SK-N-SH (cell line): ENCODE measurements around the gene MORC2. TPM values are rescaled to one million over a fixed set of nuclear protein-coding genes. Genes with fewer than 3 reads are reported as not detected.

Experiments used
- CTCF ChIA-PET: fragments of 300-600, 350-600 bp; formaldehyde crosslinking; extraction: SDS; loops from one replicate; lab custom pipeline; 2021; lab: Yijun Ruan, JAX
- POLR2A ChIA-PET: fragments of 350-600 bp; sonication (Branson Sonifier 250); formaldehyde crosslinking; extraction: SDS; loops from one replicate; lab custom pipeline; 2020; ENCODE audit warnings: antibody characterized with exemption, inconsistent platforms; lab: Yijun Ruan, JAX
- DNase-seq: peaks from one replicate; pipeline ENCODE4 v3.0.0; 2012
- H2AFZ ChIP-seq: fragments of 200-600 bp; sonication (generic); 2 replicates; pipeline ENCODE4 v1.8.1; 2016; ENCODE audit warnings: antibody characterized with exemption, mild to moderate bottlenecking, low read depth
- H3F3A ChIP-seq: fragments of 200-600 bp; sonication (generic); replicated peaks from 2 replicates; pipeline ENCODE3; 2016; ENCODE audit warnings: antibody characterized with exemption, mild to moderate bottlenecking; ENCODE audit not compliant: insufficient read depth
- H3K27ac ChIP-seq, 2 experiments: fragments of 200-500 bp in 1 of 2; fragments of 200-600 bp in 1 of 2; sonication (Bioruptor generic) in 1 of 2; sonication (generic), shearing (Covaris generic) in 1 of 2; 2 replicates each; pipeline versions ENCODE4 v1.5.1 to v1.6.1; 2014 to 2016; ENCODE audit warnings: low read depth in 2 of 2, inconsistent platforms in 1 of 2, low read length in 1 of 2, mild to moderate bottlenecking in 1 of 2, mixed read lengths in 1 of 2
- H3K27me3 ChIP-seq: fragments of 200-600 bp; sonication (generic), shearing (Covaris generic); 2 replicates; pipeline ENCODE4 v1.6.1; 2016; ENCODE audit warnings: mixed run types; ENCODE audit not compliant: insufficient read depth
- H3K36me3 ChIP-seq, 2 experiments: fragments of 200-500 bp in 1 of 2; fragments of 200-600 bp in 1 of 2; sonication (Bioruptor generic) in 1 of 2; sonication (generic) in 1 of 2; replicated peaks in 1 of 2; 2 replicates each; pipeline versions ENCODE3 to v1.5.1; 2014 to 2016; ENCODE audit warnings: low read length in 1 of 2, mild to moderate bottlenecking in 1 of 2; ENCODE audit not compliant: insufficient read depth in 2 of 2, control insufficient read depth in 1 of 2
- H3K4me1 ChIP-seq, 2 experiments: fragments of 200-500 bp in 1 of 2; fragments of 200-600 bp in 1 of 2; sonication (Bioruptor generic) in 1 of 2; sonication (generic), shearing (Covaris generic) in 1 of 2; 2 replicates each; pipeline versions ENCODE4 v1.5.1 to v1.6.1; 2014 to 2016; ENCODE audit warnings: low read depth in 1 of 2, low read length in 1 of 2, mixed run types in 1 of 2; ENCODE audit not compliant: insufficient read depth in 2 of 2, control insufficient read depth in 1 of 2
- H3K4me2 ChIP-seq: fragments of 200-600 bp; sonication (generic), shearing (Covaris generic); 2 replicates; pipeline ENCODE4 v1.6.1; 2017; ENCODE audit warnings: mixed run types
- H3K4me3 ChIP-seq, 2 experiments: fragments of 200-500 bp in 1 of 2; fragments of 200-600 bp in 1 of 2; sonication (Bioruptor generic) in 1 of 2; sonication (generic), shearing (Covaris generic) in 1 of 2; 2 replicates each; pipeline versions ENCODE4 v1.5.1 to v1.8.1; 2014 to 2016; ENCODE audit warnings: low read depth in 2 of 2, inconsistent platforms in 1 of 2, low read length in 1 of 2, mild to moderate bottlenecking in 1 of 2, mixed read lengths in 1 of 2, moderate library complexity in 1 of 2
- H3K79me2 ChIP-seq: fragments of 200-600 bp; sonication (generic); 2 replicates; pipeline ENCODE4 v1.8.1; 2017; ENCODE audit warnings: mild to moderate bottlenecking; ENCODE audit not compliant: insufficient read depth
- H3K9ac ChIP-seq: fragments of 200-600 bp; sonication (generic); 2 replicates; pipeline ENCODE4 v1.6.1; 2017; ENCODE audit warnings: mixed run types
- H3K9me2 ChIP-seq: fragments of 200-600 bp; sonication (generic); 2 replicates; pipeline ENCODE4 v1.6.1; 2017; ENCODE audit warnings: mixed run types
- H3K9me3 ChIP-seq: fragments of 200-600 bp; sonication (generic); 2 replicates; pipeline ENCODE4 v1.6.1; 2017; ENCODE audit warnings: mixed run types, mild to moderate bottlenecking, moderate library complexity
- H4K20me1 ChIP-seq: fragments of 200-600 bp; sonication (generic); 2 replicates; pipeline ENCODE4 v1.6.1; 2017; ENCODE audit warnings: mild to moderate bottlenecking, mixed run types; ENCODE audit not compliant: insufficient read depth
- CHD2 ChIP-seq: fragments of 150-350 bp; IDR thresholded peaks from 2 replicates; pipeline ENCODE4 v1.6.1; 2018; ENCODE audit warnings: low read length; ENCODE audit not compliant: partially characterized antibody
- EP300 ChIP-seq, 2 experiments: IDR thresholded peaks; 2 replicates each; pipeline versions ENCODE4 v1.4.0 to v1.6.1; 2012; ENCODE audit warnings: borderline replicate concordance in 1 of 2, low read depth in 1 of 2, low read length in 1 of 2
- FOXJ3 ChIP-seq: sonication (generic); formaldehyde crosslinking; IDR thresholded peaks from 2 replicates; pipeline ENCODE4 v1.5.1; 2020; ENCODE audit warnings: mild to moderate bottlenecking, missing genetic modification reagents
- GATA2 ChIP-seq: sonication (generic); formaldehyde crosslinking; IDR thresholded peaks from 2 replicates; pipeline ENCODE4 v1.5.0; 2020; ENCODE audit warnings: mild to moderate bottlenecking, missing genetic modification reagents
- JUND ChIP-seq: IDR thresholded peaks from 2 replicates; pipeline ENCODE4 v1.4.0; 2012
- MEF2A ChIP-seq: IDR thresholded peaks from 2 replicates; pipeline ENCODE4 v1.4.0; 2012; ENCODE audit warnings: low read depth, borderline replicate concordance
- MXI1 ChIP-seq: IDR thresholded peaks from 2 replicates; pipeline ENCODE4 v1.6.1; 2012; ENCODE audit warnings: mild to moderate bottlenecking, low read depth, low read length, improper control_type of control experiment
- NFIC ChIP-seq: IDR thresholded peaks from 2 replicates; pipeline ENCODE4 v1.4.0; 2012; ENCODE audit warnings: borderline replicate concordance
- POLR2AphosphoS5 ChIP-seq: IDR thresholded peaks from 2 replicates; pipeline ENCODE4 v1.6.1; 2012; ENCODE audit warnings: low read depth, low read length
- RCOR1 ChIP-seq: fragments of 150-350 bp; IDR thresholded peaks from 2 replicates; pipeline ENCODE4 v1.6.1; 2017; ENCODE audit warnings: antibody characterized with exemption, low read length
- RFX5 ChIP-seq: IDR thresholded peaks from 2 replicates; pipeline ENCODE4 v1.6.1; 2012; ENCODE audit warnings: mild to moderate bottlenecking, improper control_type of control experiment, low read length
- RXRA ChIP-seq: IDR thresholded peaks from 2 replicates; pipeline ENCODE4 v1.4.0; 2012; ENCODE audit warnings: low read depth, mild to moderate bottlenecking, borderline replicate concordance
- SIN3A ChIP-seq: IDR thresholded peaks from 2 replicates; pipeline ENCODE4 v1.6.1; 2012; ENCODE audit warnings: low read depth, mild to moderate bottlenecking, low read length, moderate library complexity, borderline replicate concordance
- SMC3 ChIP-seq: IDR thresholded peaks from 2 replicates; pipeline ENCODE4 v1.6.1; 2012; ENCODE audit warnings: low read depth, low read length, improper control_type of control experiment
- TCF12 ChIP-seq: IDR thresholded peaks from 2 replicates; pipeline ENCODE4 v1.4.0; 2012
- TEAD4 ChIP-seq: IDR thresholded peaks from 2 replicates; pipeline ENCODE4 v1.4.0; 2012; ENCODE audit warnings: mild to moderate bottlenecking, borderline replicate concordance; ENCODE audit not compliant: insufficient read depth
- WGBS: methylation state at CpG from one replicate; pipeline ENCODE4 v1.1.6; 2017; ENCODE audit warnings: low lambda C conversion rate; 5-methylcytosine and 5-hydroxymethylcytosine counted together
- polyA plus RNA-seq, 3 experiments: library from polyadenylated mRNA; depleted of rRNA; stranded (reverse); fragments of >200 nt; gene quantifications; 2 replicates each; pipeline ENCODE4 v1.2.3, GENCODE V29; 2012
- TF ChIP-seq, protein P1 (sequence below): IDR thresholded peaks from 2 replicates; pipeline ENCODE4 v1.6.1; 2012; ENCODE audit warnings: mild to moderate bottlenecking, low read depth, low read length, moderate library complexity
- TF ChIP-seq, protein P2 (sequence below): fragments of 150-350 bp; IDR thresholded peaks from 2 replicates; pipeline ENCODE4 v1.6.1; 2017; ENCODE audit warnings: antibody characterized with exemption, low read length, low read depth, borderline replicate concordance
- TF ChIP-seq, protein P3 (sequence below): IDR thresholded peaks from 2 replicates; pipeline ENCODE4 v1.4.0; 2012; ENCODE audit warnings: low read depth, borderline replicate concordance
- TF ChIP-seq, protein P4 (sequence below): IDR thresholded peaks from 2 replicates; pipeline ENCODE4; 2012

Gene MORC2
- polyA plus RNA-seq, 1 of the 3 experiments (the other 2 are of a cell fraction): 8.3 TPM

DNA sequence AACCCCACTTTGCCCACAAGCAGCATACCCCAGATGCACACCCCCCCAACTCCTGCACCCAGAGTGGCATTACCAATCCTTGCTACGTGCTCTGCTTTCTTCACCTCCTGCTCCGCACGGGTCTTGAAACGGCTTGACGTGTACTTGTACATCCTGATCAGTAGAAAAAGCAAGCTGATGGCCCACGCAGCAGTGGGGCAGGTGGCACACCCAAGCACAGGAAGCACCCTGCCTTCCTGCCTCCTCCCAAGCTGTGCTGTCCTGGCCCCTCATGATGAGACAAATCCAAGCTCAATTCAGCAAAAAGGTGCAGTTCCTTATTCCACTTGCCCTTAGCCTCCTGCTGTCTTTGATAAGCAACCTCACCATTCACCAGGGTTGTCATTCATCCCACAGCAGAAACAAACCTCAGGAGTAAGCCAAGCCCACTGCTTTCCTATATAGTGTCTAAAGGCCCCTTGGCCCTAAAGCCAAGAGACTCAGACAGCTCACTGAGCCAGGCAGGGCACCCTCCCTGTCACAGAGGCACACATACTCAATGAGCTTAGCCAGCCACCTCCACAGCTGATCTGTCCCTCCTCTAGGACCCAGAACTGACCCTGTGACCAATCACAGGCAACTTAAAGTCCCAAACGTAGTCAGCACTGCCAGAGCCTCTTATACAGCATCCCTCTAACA lies 27.8 kb downstream of the MORC2 start:
- Histone ChIP-seq H3K79me2 (no peaks in the 10 kb centered on the region; the same call in 1 of the 2 replicates), H3K4me1 (no peaks in the 10 kb centered on the region; a peak in 1 of 4 replicates), H3K4me3 (no peak overlapping the region), H3F3A (no peaks in the 10 kb centered on the region), H2AFZ (no peak overlapping the region), H3K4me2 (no peak overlapping the region), H3K27me3 (no peaks in the 10 kb centered on the region), H4K20me1 (no peaks in the 10 kb centered on the region), H3K9me2 (no peaks in the 10 kb centered on the region), H3K9me3 (no peaks in the 10 kb centered on the region), H3K9ac (no peak overlapping the region), H3K36me3 (peaks cover 38 to 93% of the 10 kb centered on the region in 2 experiments), H3K27ac (no peak overlapping the region)
- ChIA-PET POLR2A (no interaction called here), CTCF (interaction anchor here (0.6 to 1.9 kb wide), 4 partner anchors 21 to 167 kb away, joined by 3 to 14 read pairs (median 4); no protein-coding TSS in a partner anchor)
- no peak for DNase-seq
- 98% methylated on average over 7 of the region's 7 CpGs for WGBS
- no peak for TF ChIP-seq MEF2A
- TF ChIP-seq JUND: no peak
- no peak for TF ChIP-seq SMC3
- no peak for TF ChIP-seq EP300 (IDR thresholded peaks at IDR 0.05; ENCODE audit: borderline replicate concordance in 1 of 2, low read depth in 1 of 2, low read length in 1 of 2)
- TF ChIP-seq, protein P1, sequence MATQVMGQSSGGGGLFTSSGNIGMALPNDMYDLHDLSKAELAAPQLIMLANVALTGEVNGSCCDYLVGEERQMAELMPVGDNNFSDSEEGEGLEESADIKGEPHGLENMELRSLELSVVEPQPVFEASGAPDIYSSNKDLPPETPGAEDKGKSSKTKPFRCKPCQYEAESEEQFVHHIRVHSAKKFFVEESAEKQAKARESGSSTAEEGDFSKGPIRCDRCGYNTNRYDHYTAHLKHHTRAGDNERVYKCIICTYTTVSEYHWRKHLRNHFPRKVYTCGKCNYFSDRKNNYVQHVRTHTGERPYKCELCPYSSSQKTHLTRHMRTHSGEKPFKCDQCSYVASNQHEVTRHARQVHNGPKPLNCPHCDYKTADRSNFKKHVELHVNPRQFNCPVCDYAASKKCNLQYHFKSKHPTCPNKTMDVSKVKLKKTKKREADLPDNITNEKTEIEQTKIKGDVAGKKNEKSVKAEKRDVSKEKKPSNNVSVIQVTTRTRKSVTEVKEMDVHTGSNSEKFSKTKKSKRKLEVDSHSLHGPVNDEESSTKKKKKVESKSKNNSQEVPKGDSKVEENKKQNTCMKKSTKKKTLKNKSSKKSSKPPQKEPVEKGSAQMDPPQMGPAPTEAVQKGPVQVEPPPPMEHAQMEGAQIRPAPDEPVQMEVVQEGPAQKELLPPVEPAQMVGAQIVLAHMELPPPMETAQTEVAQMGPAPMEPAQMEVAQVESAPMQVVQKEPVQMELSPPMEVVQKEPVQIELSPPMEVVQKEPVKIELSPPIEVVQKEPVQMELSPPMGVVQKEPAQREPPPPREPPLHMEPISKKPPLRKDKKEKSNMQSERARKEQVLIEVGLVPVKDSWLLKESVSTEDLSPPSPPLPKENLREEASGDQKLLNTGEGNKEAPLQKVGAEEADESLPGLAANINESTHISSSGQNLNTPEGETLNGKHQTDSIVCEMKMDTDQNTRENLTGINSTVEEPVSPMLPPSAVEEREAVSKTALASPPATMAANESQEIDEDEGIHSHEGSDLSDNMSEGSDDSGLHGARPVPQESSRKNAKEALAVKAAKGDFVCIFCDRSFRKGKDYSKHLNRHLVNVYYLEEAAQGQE: no peak
- TF ChIP-seq MXI1: no peak
- TF ChIP-seq, protein P2, sequence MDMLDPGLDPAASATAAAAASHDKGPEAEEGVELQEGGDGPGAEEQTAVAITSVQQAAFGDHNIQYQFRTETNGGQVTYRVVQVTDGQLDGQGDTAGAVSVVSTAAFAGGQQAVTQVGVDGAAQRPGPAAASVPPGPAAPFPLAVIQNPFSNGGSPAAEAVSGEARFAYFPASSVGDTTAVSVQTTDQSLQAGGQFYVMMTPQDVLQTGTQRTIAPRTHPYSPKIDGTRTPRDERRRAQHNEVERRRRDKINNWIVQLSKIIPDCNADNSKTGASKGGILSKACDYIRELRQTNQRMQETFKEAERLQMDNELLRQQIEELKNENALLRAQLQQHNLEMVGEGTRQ: no peak
- TF ChIP-seq, protein P3, sequence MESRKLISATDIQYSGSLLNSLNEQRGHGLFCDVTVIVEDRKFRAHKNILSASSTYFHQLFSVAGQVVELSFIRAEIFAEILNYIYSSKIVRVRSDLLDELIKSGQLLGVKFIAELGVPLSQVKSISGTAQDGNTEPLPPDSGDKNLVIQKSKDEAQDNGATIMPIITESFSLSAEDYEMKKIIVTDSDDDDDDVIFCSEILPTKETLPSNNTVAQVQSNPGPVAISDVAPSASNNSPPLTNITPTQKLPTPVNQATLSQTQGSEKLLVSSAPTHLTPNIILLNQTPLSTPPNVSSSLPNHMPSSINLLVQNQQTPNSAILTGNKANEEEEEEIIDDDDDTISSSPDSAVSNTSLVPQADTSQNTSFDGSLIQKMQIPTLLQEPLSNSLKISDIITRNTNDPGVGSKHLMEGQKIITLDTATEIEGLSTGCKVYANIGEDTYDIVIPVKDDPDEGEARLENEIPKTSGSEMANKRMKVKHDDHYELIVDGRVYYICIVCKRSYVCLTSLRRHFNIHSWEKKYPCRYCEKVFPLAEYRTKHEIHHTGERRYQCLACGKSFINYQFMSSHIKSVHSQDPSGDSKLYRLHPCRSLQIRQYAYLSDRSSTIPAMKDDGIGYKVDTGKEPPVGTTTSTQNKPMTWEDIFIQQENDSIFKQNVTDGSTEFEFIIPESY: no peak
- TF ChIP-seq CHD2: no peak
- TF ChIP-seq POLR2AphosphoS5: no peak
- no peak for TF ChIP-seq TCF12
- no peak for TF ChIP-seq GATA2
- TF ChIP-seq RFX5: no peak
- no peak for TF ChIP-seq TEAD4
- no peak for TF ChIP-seq RXRA
- no peak for TF ChIP-seq SIN3A
- TF ChIP-seq FOXJ3 (CRISPR knock-in tag): no peak
- TF ChIP-seq, protein P4, sequence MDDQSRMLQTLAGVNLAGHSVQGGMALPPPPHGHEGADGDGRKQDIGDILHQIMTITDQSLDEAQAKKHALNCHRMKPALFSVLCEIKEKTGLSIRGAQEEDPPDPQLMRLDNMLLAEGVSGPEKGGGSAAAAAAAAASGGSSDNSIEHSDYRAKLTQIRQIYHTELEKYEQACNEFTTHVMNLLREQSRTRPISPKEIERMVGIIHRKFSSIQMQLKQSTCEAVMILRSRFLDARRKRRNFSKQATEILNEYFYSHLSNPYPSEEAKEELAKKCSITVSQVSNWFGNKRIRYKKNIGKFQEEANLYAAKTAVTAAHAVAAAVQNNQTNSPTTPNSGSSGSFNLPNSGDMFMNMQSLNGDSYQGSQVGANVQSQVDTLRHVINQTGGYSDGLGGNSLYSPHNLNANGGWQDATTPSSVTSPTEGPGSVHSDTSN: no peak
- TF ChIP-seq RCOR1: no peak
- no peak for TF ChIP-seq NFIC
